Ectodermal cell (in vitro differentiated cells): ENCODE measurements around the gene AMBRA1.

Source experiments
- H3K27ac ChIP-seq: 2 replicates; pipeline ENCODE4 v1.7.0; 2013; ENCODE audit warnings: mild to moderate bottlenecking, low read depth, low read length; ENCODE audit not compliant: insufficient read depth, poor library complexity, severe bottlenecking
- H3K27me3 ChIP-seq: 2 replicates; pipeline ENCODE4 v1.7.0; 2013; ENCODE audit warnings: mild to moderate bottlenecking, low read length; ENCODE audit not compliant: insufficient read depth, control insufficient read depth, poor library complexity, severe bottlenecking
- H3K36me3 ChIP-seq: one replicate; pipeline ENCODE4 v1.7.0; 2013; ENCODE audit warnings: low read length; ENCODE audit not compliant: control insufficient read depth, insufficient read depth
- H3K4me1 ChIP-seq: one replicate; pipeline ENCODE4 v1.7.0; 2013; ENCODE audit warnings: low read length; ENCODE audit not compliant: control insufficient read depth, insufficient read depth
- H3K4me3 ChIP-seq: 2 replicates; pipeline ENCODE4 v1.7.0; 2013; ENCODE audit warnings: low read depth, low read length, control low read depth; ENCODE audit not compliant: insufficient read depth
- H3K9me3 ChIP-seq: 2 replicates; pipeline ENCODE4 v1.7.0; 2013; ENCODE audit warnings: mild to moderate bottlenecking, low read length, moderate library complexity; ENCODE audit not compliant: control insufficient read depth
- WGBS, 2 experiments: methylation state at CpG; one replicate each; pipeline ENCODE4 v1.1.7; 2013; ENCODE audit warnings: missing lambda C conversion rate in 2 of 2; 5-methylcytosine and 5-hydroxymethylcytosine counted together

AMBRA1 gene

GRCh38 chr11:46534711-46535110 is 59.1 kb downstream of the AMBRA1 start:
- Histone ChIP-seq H3K4me3 (no peak overlapping the region), H3K9me3 (no peaks in the 10 kb centered on the region), H3K4me1 (peaks cover 2% of the 10 kb centered on the region), H3K27me3 (no peaks in the 10 kb centered on the region), H3K27ac (no peak overlapping the region), H3K36me3 (no peaks in the 10 kb centered on the region)
- 93 to 95% methylated on average over 5 of the region's 5 CpGs for WGBS, 2 experiments

- no peaks in the 10 kb centered on the region for H3K27me3 ChIP-seq
- WGBS, 2 experiments = 84 to 88% methylated on average over 7 of the region's 9 CpGs
Measured at GRCh38 chr11:46533396-46534100, 60.3 kb downstream of the AMBRA1 start.

GRCh38 chr11:46529928-46530574 is 63.8 kb downstream of the AMBRA1 start:
- H3K27ac ChIP-seq = no peak overlapping the region
- H3K36me3 ChIP-seq = no peaks in the 10 kb centered on the region
- 91 to 92% methylated on average over 6 of the region's 6 CpGs for WGBS, 2 experiments
- H3K9me3 ChIP-seq = no peaks in the 10 kb centered on the region
- H3K27me3 ChIP-seq = no peaks in the 10 kb centered on the region
- no peak overlapping the region for H3K4me3 ChIP-seq
- no peaks in the 10 kb centered on the region for H3K4me1 ChIP-seq

More at GRCh38 chr11:46533396-46534100, 60.3 kb downstream of the AMBRA1 start:
- Histone ChIP-seq H3K9me3 (no peaks in the 10 kb centered on the region), H3K4me3 (no peak overlapping the region), H3K4me1 (peaks cover 2% of the 10 kb centered on the region), H3K27ac (no peak overlapping the region), H3K36me3 (no peaks in the 10 kb centered on the region)

- Histone ChIP-seq H3K27me3 (no peaks in the 10 kb centered on the region), H3K27ac (no peak overlapping the region), H3K9me3 (no peaks in the 10 kb centered on the region), H3K4me3 (no peak overlapping the region), H3K36me3 (no peaks in the 10 kb centered on the region), H3K4me1 (no peaks in the 10 kb centered on the region)
- 52 to 67% methylated on average over 3 to 4 of the region's 4 CpGs for WGBS, 2 experiments
Measured at GRCh38 chr11:46529095-46529905, 64.5 kb downstream of the AMBRA1 start.

GRCh38 chr11:46528445-46529094 is 65.3 kb downstream of the AMBRA1 start:
- H3K9me3 ChIP-seq = no peaks in the 10 kb centered on the region

GRCh38 chr11:46527591-46528130 is 66.2 kb downstream of the AMBRA1 start:
- no peaks in the 10 kb centered on the region for H3K27me3 ChIP-seq
- peaks cover 7% of the 10 kb centered on the region for H3K4me1 ChIP-seq
- H3K27ac ChIP-seq = no peak overlapping the region
- WGBS, 2 experiments = 100% methylated on average over 1 of the region's 1 CpG; no CpG with 5 or more reads in 1 of the 2 experiments
- no peak overlapping the region for H3K4me3 ChIP-seq
- H3K9me3 ChIP-seq = no peaks in the 10 kb centered on the region
- H3K36me3 ChIP-seq = no peaks in the 10 kb centered on the region

More at GRCh38 chr11:46528445-46529094, 65.3 kb downstream of the AMBRA1 start:
- 89 to 91% methylated on average over 8 of the region's 8 CpGs for whole genome bisulfite sequencing, 2 experiments
- peaks cover under 1% of the 10 kb centered on the region for H3K4me1 ChIP-seq
- no peak overlapping the region for H3K27ac ChIP-seq
- H3K27me3 ChIP-seq = no peaks in the 10 kb centered on the region
- no peaks in the 10 kb centered on the region for H3K36me3 ChIP-seq
- no peak overlapping the region for H3K4me3 ChIP-seq

- Histone ChIP-seq H3K4me3 (no peak overlapping the region), H3K36me3 (no peaks in the 10 kb centered on the region), H3K27me3 (no peaks in the 10 kb centered on the region), H3K27ac (no peak overlapping the region), H3K4me1 (peaks cover 7% of the 10 kb centered on the region), H3K9me3 (no peaks in the 10 kb centered on the region)
- WGBS, 2 experiments = 82 to 100% methylated on average over 1 to 2 of the region's 2 CpGs
Measured at GRCh38 chr11:46526216-46527215, 67.3 kb downstream of the AMBRA1 start.

- H3K4me1 ChIP-seq = peaks cover 7% of the 10 kb centered on the region
- H3K27ac ChIP-seq = no peak overlapping the region
- no peaks in the 10 kb centered on the region for H3K9me3 ChIP-seq
- H3K4me3 ChIP-seq = no peak overlapping the region
- no peaks in the 10 kb centered on the region for H3K36me3 ChIP-seq
- H3K27me3 ChIP-seq = no peaks in the 10 kb centered on the region
Measured at GRCh38 chr11:46524201-46524770, 69.5 kb downstream of the AMBRA1 start.

GRCh38 chr11:46523290-46523689 is 70.5 kb downstream of the AMBRA1 start:
- WGBS, 2 experiments = 63 to 66% methylated on average over 6 of the region's 6 CpGs
- Histone ChIP-seq H3K9me3 (no peaks in the 10 kb centered on the region), H3K27me3 (no peaks in the 10 kb centered on the region), H3K36me3 (no peaks in the 10 kb centered on the region), H3K4me1 (peaks cover 7% of the 10 kb centered on the region), H3K27ac (peak overlapping the region; percentile 26), H3K4me3 (no peak overlapping the region)
